ENCODE measurements around the gene TRIM17.

TRIM17 gene

DNA sequence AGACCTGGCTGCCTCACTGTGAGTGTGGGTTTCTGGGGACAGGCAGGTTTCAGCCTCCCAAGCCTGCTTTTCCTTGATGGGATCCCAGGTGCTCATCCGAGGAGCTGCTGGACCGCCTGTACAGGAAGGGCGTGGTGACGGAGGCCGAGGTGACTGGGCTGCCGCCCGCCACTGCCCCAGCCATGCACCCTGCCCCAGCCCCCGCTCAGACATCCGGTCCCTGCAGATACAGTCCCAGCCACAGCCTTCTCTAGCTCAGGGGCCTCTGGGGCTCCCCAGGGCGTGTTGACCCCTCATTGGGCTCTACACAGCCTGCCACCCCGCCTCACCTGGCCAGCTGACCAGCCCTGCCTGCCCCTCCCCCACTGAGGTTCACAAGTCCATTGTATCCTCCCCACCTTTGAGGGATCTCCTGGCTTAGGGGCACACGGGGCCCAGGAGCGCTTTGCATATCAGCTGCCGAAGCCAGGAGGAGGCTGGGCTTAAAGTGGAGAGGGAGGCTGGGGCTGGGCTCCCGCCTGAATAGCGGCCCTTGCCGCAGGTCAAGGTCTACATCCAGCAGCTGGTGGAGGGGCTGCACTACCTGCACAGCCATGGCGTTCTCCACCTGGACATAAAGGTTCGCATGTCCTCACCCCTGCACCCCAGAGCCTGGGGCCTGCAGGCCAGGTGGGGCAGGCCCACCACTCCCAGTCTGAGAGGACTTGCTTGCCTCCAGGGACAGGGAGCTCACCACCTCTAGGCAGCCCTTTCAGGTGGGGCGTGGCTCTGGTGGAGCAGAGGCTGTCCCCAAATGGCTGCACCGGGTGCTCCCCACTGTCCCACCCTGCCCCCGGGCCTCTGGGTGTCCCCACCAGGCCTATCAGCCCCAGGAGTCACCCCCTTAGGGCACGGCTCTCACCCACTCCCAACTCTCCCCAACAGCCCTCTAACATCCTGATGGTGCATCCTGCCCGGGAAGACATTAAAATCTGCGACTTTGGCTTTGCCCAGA lies 48.6 kb downstream of the TRIM17 start:
- Histone ChIP-seq H3K9me3 (ENCODE audit: control insufficient read depth, low read length) (no peaks in the 10 kb centered on the region), H3K9ac (ENCODE audit: low read length) (no peak overlapping the region), H3K4me1 (ENCODE audit: control insufficient read depth, insufficient read depth, low read length) (no peaks in the 10 kb centered on the region), H3K4me3 (ENCODE audit: low read length) (no peak overlapping the region), H3K27me3 (replicated peaks; ENCODE audit: control insufficient read depth, insufficient read depth, low read length) (peaks cover 71% of the 10 kb centered on the region), H3K36me3 (ENCODE audit: control insufficient read depth, insufficient read depth, low read length, severe bottlenecking) (no peaks in the 10 kb centered on the region)
- no peak for DNase-seq (ENCODE audit: low read depth)

DNA sequence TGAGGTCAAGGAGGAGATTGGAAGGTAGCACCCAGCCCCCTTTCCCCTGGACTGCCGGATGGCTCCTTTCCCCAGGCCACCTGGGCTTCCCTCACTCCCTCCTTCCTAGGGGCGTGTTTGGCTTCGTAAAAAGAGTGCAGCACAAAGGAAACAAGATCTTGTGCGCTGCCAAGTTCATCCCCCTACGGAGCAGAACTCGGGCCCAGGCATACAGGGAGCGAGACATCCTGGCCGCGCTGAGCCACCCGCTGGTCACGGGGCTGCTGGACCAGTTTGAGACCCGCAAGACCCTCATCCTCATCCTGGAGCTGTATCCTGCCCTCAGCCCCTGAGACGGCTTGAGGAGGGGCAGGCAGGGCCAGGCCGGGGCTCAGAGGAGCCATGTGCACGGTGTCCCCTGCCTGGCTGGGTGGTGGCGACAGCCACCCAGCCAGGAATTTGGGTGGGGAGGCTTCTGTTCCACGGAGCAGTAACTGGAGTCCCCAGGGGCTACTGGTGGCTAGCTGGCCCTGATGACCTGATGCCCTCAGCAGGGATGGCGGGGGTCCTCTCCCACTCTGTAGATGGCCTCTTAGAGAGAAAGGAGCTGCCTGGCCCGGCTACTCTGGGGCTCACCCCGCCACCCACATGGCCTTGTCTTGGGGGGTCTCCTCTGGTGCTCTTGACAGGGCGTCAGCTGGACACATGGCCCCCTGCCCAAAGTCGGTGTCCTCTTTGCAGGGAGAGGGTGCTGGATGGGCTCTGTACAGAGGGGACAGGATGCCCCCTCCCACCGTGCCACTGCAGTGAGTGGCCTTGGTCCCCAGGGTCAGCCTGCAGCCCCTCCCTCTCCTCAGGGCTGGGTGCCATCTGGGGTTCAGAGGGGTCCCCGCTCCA lies 49.6 kb downstream of the TRIM17 start:
- H3K36me3 ChIP-seq (ENCODE audit: control insufficient read depth, insufficient read depth, low read length, severe bottlenecking): no peaks in the 10 kb centered on the region
- no peak overlapping the region for H3K4me3 ChIP-seq (ENCODE audit: low read length)
- H3K4me1 ChIP-seq (ENCODE audit: control insufficient read depth, insufficient read depth, low read length): no peaks in the 10 kb centered on the region
- H3K27me3 ChIP-seq (replicated peaks; ENCODE audit: control insufficient read depth, insufficient read depth, low read length): peaks cover 61% of the 10 kb centered on the region
- H3K9me3 ChIP-seq (ENCODE audit: control insufficient read depth, low read length): no peaks in the 10 kb centered on the region
- DNase-seq (ENCODE audit: low read depth): no peak
- H3K9ac ChIP-seq (ENCODE audit: low read length): no peak overlapping the region

DNA sequence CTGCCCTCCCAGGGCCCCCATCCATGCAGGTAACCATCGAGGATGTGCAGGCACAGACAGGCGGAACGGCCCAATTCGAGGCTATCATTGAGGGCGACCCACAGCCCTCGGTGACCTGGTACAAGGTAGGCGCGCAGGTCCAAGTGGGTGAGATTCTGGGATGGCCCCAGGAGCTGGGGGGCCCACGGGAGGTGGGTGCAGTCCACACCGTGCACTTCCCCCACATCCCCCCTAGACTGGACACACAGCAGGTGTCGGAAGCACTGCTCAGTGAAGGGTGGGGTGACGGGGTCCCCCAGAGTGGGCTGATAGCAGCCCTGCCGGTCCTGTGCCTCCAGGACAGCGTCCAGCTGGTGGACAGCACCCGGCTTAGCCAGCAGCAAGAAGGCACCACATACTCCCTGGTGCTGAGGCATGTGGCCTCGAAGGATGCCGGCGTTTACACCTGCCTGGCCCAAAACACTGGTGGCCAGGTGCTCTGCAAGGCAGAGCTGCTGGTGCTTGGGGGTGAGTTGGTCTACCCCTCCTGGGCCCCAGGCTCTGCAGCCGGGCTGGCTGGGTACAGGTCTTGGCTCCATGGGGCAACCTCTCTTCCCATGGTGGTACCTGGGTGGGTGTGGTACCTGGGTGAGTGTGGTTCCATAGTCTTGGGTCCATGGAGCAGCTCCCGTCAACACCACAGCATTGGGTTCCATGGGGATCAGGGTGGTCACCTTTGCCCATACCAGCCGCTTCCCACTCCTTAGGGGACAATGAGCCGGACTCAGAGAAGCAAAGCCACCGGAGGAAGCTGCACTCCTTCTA lies 50.4 kb downstream of the TRIM17 start:
- no peaks in the 10 kb centered on the region for H3K4me1 ChIP-seq (ENCODE audit: control insufficient read depth, insufficient read depth, low read length)
- H3K9me3 ChIP-seq (ENCODE audit: control insufficient read depth, low read length): no peaks in the 10 kb centered on the region
- no peak overlapping the region for H3K9ac ChIP-seq (ENCODE audit: low read length)
- H3K4me3 ChIP-seq (ENCODE audit: low read length): no peak overlapping the region
- no peaks in the 10 kb centered on the region for H3K36me3 ChIP-seq (ENCODE audit: control insufficient read depth, insufficient read depth, low read length, severe bottlenecking)
- peaks cover 56% of the 10 kb centered on the region for H3K27me3 ChIP-seq (replicated peaks; ENCODE audit: control insufficient read depth, insufficient read depth, low read length)
- DNase-seq (ENCODE audit: low read depth): no peak

DNA sequence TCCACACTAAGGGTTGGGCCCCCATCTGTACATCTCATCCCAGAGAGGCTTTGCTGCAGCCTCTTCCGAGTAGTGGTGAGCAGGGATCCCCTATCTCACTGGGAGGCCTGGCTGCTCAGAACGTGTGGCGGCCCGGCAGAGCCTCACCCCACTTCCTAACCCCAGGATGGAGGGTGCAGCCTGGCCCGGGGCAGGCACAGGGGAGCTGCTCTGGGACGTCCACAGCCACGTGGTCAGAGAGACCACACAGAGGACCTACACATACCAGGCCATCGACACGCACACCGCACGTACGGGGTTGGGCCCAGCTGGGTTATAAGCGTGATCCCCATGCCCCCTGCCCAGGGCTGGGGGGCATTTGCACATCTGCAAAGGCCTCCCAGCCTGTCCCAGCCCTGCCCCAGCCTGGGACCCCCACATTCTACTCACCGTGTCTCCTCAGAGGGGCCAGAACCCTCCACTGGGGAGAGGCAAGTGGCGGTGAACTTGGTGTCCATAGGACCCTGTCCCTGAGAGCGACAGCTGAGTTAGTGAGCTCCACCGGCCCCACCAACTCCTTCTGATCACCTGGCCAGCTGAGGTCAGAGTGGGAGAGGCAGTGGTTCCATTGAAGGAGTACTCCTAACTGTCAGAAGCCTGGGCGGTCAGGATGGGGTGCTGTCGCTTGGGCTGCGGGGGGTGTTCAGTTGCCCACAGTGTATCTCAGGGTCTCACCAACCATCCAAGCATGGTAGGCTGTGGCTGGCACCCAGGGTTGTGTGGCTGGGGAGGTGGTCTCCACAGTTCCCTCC lies 51.2 kb downstream of the TRIM17 start:
- Histone ChIP-seq H3K27me3 (replicated peaks; ENCODE audit: control insufficient read depth, insufficient read depth, low read length) (peaks cover 52% of the 10 kb centered on the region), H3K4me3 (ENCODE audit: low read length) (no peak overlapping the region), H3K9me3 (ENCODE audit: control insufficient read depth, low read length) (no peaks in the 10 kb centered on the region), H3K36me3 (ENCODE audit: control insufficient read depth, insufficient read depth, low read length, severe bottlenecking) (no peaks in the 10 kb centered on the region), H3K4me1 (ENCODE audit: control insufficient read depth, insufficient read depth, low read length) (no peaks in the 10 kb centered on the region), H3K9ac (ENCODE audit: low read length) (no peak overlapping the region)
- DNase-seq (ENCODE audit: low read depth): no peak

DNA sequence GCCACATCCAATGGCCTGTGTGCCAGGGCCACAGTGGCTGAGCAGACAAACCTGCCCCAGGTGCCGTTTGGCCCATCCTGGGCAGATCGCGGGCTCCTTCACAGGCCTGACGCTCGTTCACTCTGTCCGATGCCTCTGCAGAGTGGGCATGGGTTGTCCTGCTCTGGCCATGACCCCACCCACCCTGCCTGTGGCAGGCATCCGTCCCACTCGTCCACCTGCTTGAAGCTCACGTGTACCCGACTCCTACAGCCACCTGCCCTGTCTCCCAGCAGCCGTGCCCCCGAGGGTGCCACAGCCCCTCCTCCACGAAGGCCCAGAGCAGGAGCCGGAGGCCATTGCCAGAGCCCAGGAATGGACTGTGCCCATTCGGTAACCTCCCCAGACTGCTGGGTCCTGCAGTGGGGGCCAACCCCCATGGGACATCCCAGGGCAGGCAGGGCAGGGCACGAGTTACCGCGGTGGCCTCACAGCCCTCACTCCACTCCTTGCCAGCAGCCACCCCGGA lies 51.9 kb downstream of the TRIM17 start:
- H3K9ac ChIP-seq (ENCODE audit: low read length): no peak overlapping the region
- H3K4me1 ChIP-seq (ENCODE audit: control insufficient read depth, insufficient read depth, low read length): no peaks in the 10 kb centered on the region
- no peaks in the 10 kb centered on the region for H3K9me3 ChIP-seq (ENCODE audit: control insufficient read depth, low read length)
- DNase-seq (ENCODE audit: low read depth): no peak
- H3K4me3 ChIP-seq (ENCODE audit: low read length): no peak overlapping the region
- H3K36me3 ChIP-seq (ENCODE audit: control insufficient read depth, insufficient read depth, low read length, severe bottlenecking): no peaks in the 10 kb centered on the region
- peaks cover 45% of the 10 kb centered on the region for H3K27me3 ChIP-seq (replicated peaks; ENCODE audit: control insufficient read depth, insufficient read depth, low read length)

GRCh38 chr1:228364068-228364705 lies 52.5 kb downstream of the TRIM17 start:
- no peaks in the 10 kb centered on the region for H3K4me1 ChIP-seq (ENCODE audit: control insufficient read depth, insufficient read depth, low read length)
- H3K9ac ChIP-seq (ENCODE audit: low read length): no peak overlapping the region
- no peaks in the 10 kb centered on the region for H3K36me3 ChIP-seq (ENCODE audit: control insufficient read depth, insufficient read depth, low read length, severe bottlenecking)
- peaks cover 40% of the 10 kb centered on the region for H3K27me3 ChIP-seq (replicated peaks; ENCODE audit: control insufficient read depth, insufficient read depth, low read length)
- no peak overlapping the region for H3K4me3 ChIP-seq (ENCODE audit: low read length)
- no peaks in the 10 kb centered on the region for H3K9me3 ChIP-seq (ENCODE audit: control insufficient read depth, low read length)
- no peak for DNase-seq (ENCODE audit: low read depth)

DNA sequence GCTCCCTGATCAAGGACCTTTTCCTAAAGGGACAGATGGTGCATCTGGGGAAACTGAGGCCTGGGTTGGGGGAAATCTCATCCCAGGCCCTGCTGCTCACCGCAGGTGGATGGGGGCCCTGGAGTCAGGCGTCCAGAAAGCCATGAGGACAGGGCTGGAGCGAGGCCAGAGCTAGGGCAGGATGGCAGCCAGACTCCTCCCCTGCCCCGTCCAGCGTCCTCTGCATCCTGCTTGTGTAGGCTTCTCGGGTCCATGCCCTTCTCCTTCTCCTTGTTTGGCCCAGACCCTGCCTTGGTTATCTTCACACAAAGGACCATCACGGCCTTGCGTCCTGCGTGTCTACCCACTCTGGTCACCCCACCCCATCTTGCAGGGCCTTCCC lies 53.0 kb downstream of the TRIM17 start:
- no peaks in the 10 kb centered on the region for H3K4me1 ChIP-seq (ENCODE audit: control insufficient read depth, insufficient read depth, low read length)
- H3K9ac ChIP-seq (ENCODE audit: low read length): no peak overlapping the region
- H3K27me3 ChIP-seq (replicated peaks; ENCODE audit: control insufficient read depth, insufficient read depth, low read length): peaks cover 36% of the 10 kb centered on the region
- no peaks in the 10 kb centered on the region for H3K9me3 ChIP-seq (ENCODE audit: control insufficient read depth, low read length)
- H3K4me3 ChIP-seq (ENCODE audit: low read length): no peak overlapping the region
- H3K36me3 ChIP-seq (ENCODE audit: control insufficient read depth, insufficient read depth, low read length, severe bottlenecking): no peaks in the 10 kb centered on the region
- DNase-seq (ENCODE audit: low read depth): no peak

GRCh38 chr1:228362884-228363450 lies 53.7 kb downstream of the TRIM17 start:
- Histone ChIP-seq H3K9me3 (ENCODE audit: control insufficient read depth, low read length) (no peaks in the 10 kb centered on the region), H3K9ac (ENCODE audit: low read length) (no peak overlapping the region), H3K27me3 (replicated peaks; ENCODE audit: control insufficient read depth, insufficient read depth, low read length) (peaks cover 32% of the 10 kb centered on the region), H3K4me3 (ENCODE audit: low read length) (no peak overlapping the region), H3K36me3 (ENCODE audit: control insufficient read depth, insufficient read depth, low read length, severe bottlenecking) (no peaks in the 10 kb centered on the region), H3K4me1 (ENCODE audit: control insufficient read depth, insufficient read depth, low read length) (no peaks in the 10 kb centered on the region)
- no peak for DNase-seq (ENCODE audit: low read depth)

- H3K9me3 ChIP-seq (ENCODE audit: control insufficient read depth, low read length): no peaks in the 10 kb centered on the region
- H3K4me3 ChIP-seq (ENCODE audit: low read length): no peak overlapping the region
- no peaks in the 10 kb centered on the region for H3K36me3 ChIP-seq (ENCODE audit: control insufficient read depth, insufficient read depth, low read length, severe bottlenecking)
- no peaks in the 10 kb centered on the region for H3K4me1 ChIP-seq (ENCODE audit: control insufficient read depth, insufficient read depth, low read length)
- DNase-seq (ENCODE audit: low read depth): no peak
- H3K27me3 ChIP-seq (replicated peaks; ENCODE audit: control insufficient read depth, insufficient read depth, low read length): peaks cover 25% of the 10 kb centered on the region
- H3K9ac ChIP-seq (ENCODE audit: low read length): no peak overlapping the region
Measured at GRCh38 chr1:228362141-228362883, 54.3 kb downstream of the TRIM17 start.

Data from adipocyte (in vitro differentiated cells).